Mesenchymal stem cell (in vitro differentiated cells and primary cell): Measurements from ENCODE around the gene NDUFAF2.

Experiments used
- DNase-seq: peaks from one replicate; pipeline ENCODE4 v3.0.0-alpha.2; 2013
- H2AFZ ChIP-seq: one replicate; pipeline ENCODE4 v1.6.1; 2013; ENCODE audit warnings: low read depth, mild to moderate bottlenecking, control low read depth, inconsistent platforms, low read length, moderate library complexity
- H2AK5ac ChIP-seq: 2 replicates; pipeline ENCODE4 v1.6.1; 2013; ENCODE audit warnings: low read length, moderate library complexity, mild to moderate bottlenecking, inconsistent platforms; ENCODE audit not compliant: severe bottlenecking
- H2BK120ac ChIP-seq: one replicate; pipeline ENCODE4 v1.6.1; 2013; ENCODE audit warnings: low read depth, mild to moderate bottlenecking, inconsistent platforms, low read length, moderate library complexity
- H2BK12ac ChIP-seq, 2 experiments: one replicate each; pipeline ENCODE4 v1.6.1; 2013; ENCODE audit warnings: inconsistent platforms in 2 of 2, low read length in 2 of 2, mild to moderate bottlenecking in 2 of 2, moderate library complexity in 2 of 2, control low read depth in 1 of 2
- H2BK15ac ChIP-seq: one replicate; pipeline ENCODE4 v1.6.1; 2013; ENCODE audit warnings: mild to moderate bottlenecking, low read depth, inconsistent platforms; ENCODE audit not compliant: poor library complexity, severe bottlenecking
- H2BK5ac ChIP-seq: 2 replicates; pipeline ENCODE4 v1.6.1; 2013; ENCODE audit warnings: low read depth, mild to moderate bottlenecking, low read length, control low read depth, inconsistent platforms; ENCODE audit not compliant: poor library complexity, severe bottlenecking
- H3K14ac ChIP-seq, 2 experiments: one replicate each; pipeline ENCODE4 v1.6.1; 2013; ENCODE audit warnings: inconsistent platforms in 2 of 2, low read length in 2 of 2, control low read depth in 1 of 2, mild to moderate bottlenecking in 1 of 2, moderate library complexity in 1 of 2
- H3K18ac ChIP-seq, 2 experiments: one replicate each; pipeline ENCODE4 v1.6.1; 2013; ENCODE audit warnings: inconsistent platforms in 2 of 2, low read length in 2 of 2, control low read depth in 1 of 2, low read depth in 1 of 2, mild to moderate bottlenecking in 1 of 2
- H3K23ac ChIP-seq, 2 experiments: one replicate each; pipeline ENCODE4 v1.6.1; 2013; ENCODE audit warnings: inconsistent platforms in 2 of 2, low read length in 2 of 2, mild to moderate bottlenecking in 2 of 2, moderate library complexity in 2 of 2, control low read depth in 1 of 2
- H3K27ac ChIP-seq: 2 replicates; pipeline ENCODE4 v1.5.1; 2013; ENCODE audit warnings: mild to moderate bottlenecking, moderate library complexity, low read length, control low read depth, inconsistent platforms; ENCODE audit not compliant: poor library complexity, severe bottlenecking
- H3K27me3 ChIP-seq, 2 experiments: 2 replicates each; pipeline versions ENCODE4 v1.6.1 to v1.7.0; 2013; ENCODE audit warnings: low read length in 2 of 2, mild to moderate bottlenecking in 2 of 2, moderate library complexity in 2 of 2, control low read depth in 1 of 2, inconsistent platforms in 1 of 2; ENCODE audit not compliant: control insufficient read depth in 1 of 2, insufficient read depth in 1 of 2
- H3K36me3 ChIP-seq, 2 experiments: 2 replicates each; pipeline versions ENCODE4 v1.6.1 to v1.7.0; 2013; ENCODE audit warnings: low read length in 2 of 2, control low read depth in 1 of 2, inconsistent platforms in 1 of 2, low read depth in 1 of 2, mild to moderate bottlenecking in 1 of 2; ENCODE audit not compliant: insufficient read depth in 2 of 2, control insufficient read depth in 1 of 2
- H3K4ac ChIP-seq, 2 experiments: one replicate each; pipeline ENCODE4 v1.6.1; 2013; ENCODE audit warnings: inconsistent platforms in 2 of 2, low read length in 2 of 2, mild to moderate bottlenecking in 2 of 2, moderate library complexity in 2 of 2, control low read depth in 1 of 2, low read depth in 1 of 2
- H3K4me1 ChIP-seq: 2 replicates; pipeline ENCODE4 v1.6.1; 2013; ENCODE audit warnings: low read depth, low read length, control low read depth; ENCODE audit not compliant: control insufficient read depth, insufficient read depth
- H3K4me2 ChIP-seq: 2 replicates; pipeline ENCODE4 v1.6.1; 2013; ENCODE audit warnings: low read length, mild to moderate bottlenecking, inconsistent platforms; ENCODE audit not compliant: poor library complexity, severe bottlenecking
- H3K4me3 ChIP-seq, 2 experiments: 2 replicates each; pipeline versions ENCODE4 v1.5.1 to v1.7.0; 2013; ENCODE audit warnings: low read length in 2 of 2, mild to moderate bottlenecking in 2 of 2, control low read depth in 1 of 2, low read depth in 1 of 2; ENCODE audit not compliant: insufficient read depth in 1 of 2
- H3K79me1 ChIP-seq: replicated peaks from 2 replicates; pipeline ENCODE4 v1.6.1; 2013; ENCODE audit warnings: mild to moderate bottlenecking, control low read depth, low read length, inconsistent platforms; ENCODE audit not compliant: poor library complexity, severe bottlenecking
- H3K9ac ChIP-seq: 2 replicates; pipeline ENCODE4 v1.7.0; 2013; ENCODE audit warnings: mild to moderate bottlenecking, low read length, moderate library complexity
- H3K9me3 ChIP-seq: 2 replicates; pipeline ENCODE4 v1.7.0; 2013; ENCODE audit warnings: mild to moderate bottlenecking, low read length; ENCODE audit not compliant: control insufficient read depth
- H4K8ac ChIP-seq: one replicate; pipeline ENCODE4 v1.6.1; 2013; ENCODE audit warnings: inconsistent platforms, mild to moderate bottlenecking, low read length, moderate library complexity
- H4K91ac ChIP-seq: one replicate; pipeline ENCODE4 v1.6.1; 2013; ENCODE audit warnings: mild to moderate bottlenecking, low read length, inconsistent platforms
- WGBS: methylation state at CpG from one replicate; pipeline ENCODE4 v1.1.7; 2013; ENCODE audit warnings: mixed read lengths; 5-methylcytosine and 5-hydroxymethylcytosine counted together

Gene NDUFAF2

GRCh38 chr5:61114441-61114840 lies 169.4 kb downstream of the NDUFAF2 start:
- Histone ChIP-seq H3K9ac (no peak overlapping the region), H3K4me3 (no peak overlapping the region), H3K9me3 (no peaks in the 10 kb centered on the region), H2BK12ac (no peak overlapping the region), H4K91ac (no peak overlapping the region), H3K23ac (no peak overlapping the region), H3K27me3 (no peaks in the 10 kb centered on the region), H3K36me3 (no peaks in the 10 kb centered on the region), H2BK5ac (no peak overlapping the region), H2AK5ac (no peak overlapping the region), H2BK15ac (no peak overlapping the region), H2AFZ (no peak overlapping the region), H4K8ac (no peak overlapping the region), H3K4ac (no peak overlapping the region), H3K4me1 (no peaks in the 10 kb centered on the region), H3K14ac (no peak overlapping the region), H2BK120ac (no peak overlapping the region), H3K18ac (no peak overlapping the region), H3K4me2 (no peak overlapping the region), H3K79me1 (peaks cover 3% of the 10 kb centered on the region), H3K27ac (no peak overlapping the region)
- DNase-seq, result no peak
- 95% methylated on average over 1 of the region's 1 CpG for WGBS

GRCh38 chr5:61115968-61116367 lies 171.0 kb downstream of the NDUFAF2 start:
- Histone ChIP-seq H3K9me3 (no peaks in the 10 kb centered on the region), H2BK15ac (no peak overlapping the region), H3K4me3 (no peak overlapping the region), H2BK120ac (no peak overlapping the region), H2AFZ (no peak overlapping the region), H4K91ac (no peak overlapping the region), H2BK12ac (no peak overlapping the region), H3K4ac (no peak overlapping the region), H3K36me3 (no peaks in the 10 kb centered on the region), H4K8ac (no peak overlapping the region), H3K27me3 (no peaks in the 10 kb centered on the region), H2BK5ac (no peak overlapping the region), H3K18ac (no peak overlapping the region), H3K9ac (no peak overlapping the region), H3K4me2 (no peak overlapping the region), H3K79me1 (peaks cover 3% of the 10 kb centered on the region), H2AK5ac (no peak overlapping the region), H3K23ac (no peak overlapping the region), H3K27ac (no peak overlapping the region), H3K4me1 (no peaks in the 10 kb centered on the region), H3K14ac (no peak overlapping the region)
- no peak for DNase-seq
- 100% methylated on average over 2 of the region's 3 CpGs for WGBS

GRCh38 chr5:61119066-61119465 lies 174.1 kb downstream of the NDUFAF2 start:
- H3K4ac ChIP-seq, result no peak overlapping the region
- H3K4me2 ChIP-seq, result no peak overlapping the region
- no peaks in the 10 kb centered on the region for H3K4me1 ChIP-seq
- no peak overlapping the region for H3K23ac ChIP-seq
- H2AK5ac ChIP-seq, result no peak overlapping the region
- no peak overlapping the region for H2BK15ac ChIP-seq
- H3K9me3 ChIP-seq, result no peaks in the 10 kb centered on the region
- H2BK12ac ChIP-seq, result no peak overlapping the region
- no peaks in the 10 kb centered on the region for H3K27me3 ChIP-seq
- no peak overlapping the region for H4K91ac ChIP-seq
- no peak overlapping the region for H2AFZ ChIP-seq
- no peak overlapping the region for H2BK120ac ChIP-seq
- H3K4me3 ChIP-seq, result no peak overlapping the region
- no CpG with 5 or more reads among the region's 1 CpG for WGBS
- no peak overlapping the region for H3K14ac ChIP-seq
- H2BK5ac ChIP-seq, result no peak overlapping the region
- H3K18ac ChIP-seq, result no peak overlapping the region
- no peak overlapping the region for H3K27ac ChIP-seq
- no peak overlapping the region for H3K9ac ChIP-seq
- H3K36me3 ChIP-seq, result no peaks in the 10 kb centered on the region
- peaks cover 4% of the 10 kb centered on the region for H3K79me1 ChIP-seq
- no peak overlapping the region for H4K8ac ChIP-seq
- no peak for DNase-seq

- no peak overlapping the region for H3K9ac ChIP-seq
- DNase-seq, result no peak
- H2BK120ac ChIP-seq, result no peak overlapping the region
- H3K36me3 ChIP-seq, result no peaks in the 10 kb centered on the region
- H3K27me3 ChIP-seq, result no peaks in the 10 kb centered on the region
- H3K79me1 ChIP-seq, result peaks cover 1% of the 10 kb centered on the region
- no peak overlapping the region for H2BK5ac ChIP-seq
- H2BK15ac ChIP-seq, result no peak overlapping the region
- no peak overlapping the region for H4K8ac ChIP-seq
- H3K18ac ChIP-seq, result no peak overlapping the region
- no peak overlapping the region for H3K4me2 ChIP-seq
- H3K4me3 ChIP-seq, result no peak overlapping the region
- no CpG with 5 or more reads among the region's 1 CpG for WGBS
- no peak overlapping the region for H4K91ac ChIP-seq
- no peaks in the 10 kb centered on the region for H3K9me3 ChIP-seq
- H3K4me1 ChIP-seq, result no peaks in the 10 kb centered on the region
- no peak overlapping the region for H3K27ac ChIP-seq
- no peak overlapping the region for H3K4ac ChIP-seq
- H3K23ac ChIP-seq, result no peak overlapping the region
- H2AFZ ChIP-seq, result no peak overlapping the region
- no peak overlapping the region for H2AK5ac ChIP-seq
- no peak overlapping the region for H2BK12ac ChIP-seq
- H3K14ac ChIP-seq, result no peak overlapping the region
Measured at GRCh38 chr5:61120534-61120933, 175.5 kb downstream of the NDUFAF2 start.
